DMS153 (cell line): ENCODE measurements around the gene ACAN.

Experiments
- DNase-seq: peaks from one replicate; lab custom pipeline; 2025; lab: John Stamatoyannopoulos, UW

Gene ACAN

GRCh38 chr15:88802250-88802990 is 816 bp upstream of the ACAN start:
- no peak for DNase-seq

- DNase-seq: no peak
Observed at GRCh38 chr15:88802991-88803240, 320 bp upstream of the ACAN start.

DNA sequence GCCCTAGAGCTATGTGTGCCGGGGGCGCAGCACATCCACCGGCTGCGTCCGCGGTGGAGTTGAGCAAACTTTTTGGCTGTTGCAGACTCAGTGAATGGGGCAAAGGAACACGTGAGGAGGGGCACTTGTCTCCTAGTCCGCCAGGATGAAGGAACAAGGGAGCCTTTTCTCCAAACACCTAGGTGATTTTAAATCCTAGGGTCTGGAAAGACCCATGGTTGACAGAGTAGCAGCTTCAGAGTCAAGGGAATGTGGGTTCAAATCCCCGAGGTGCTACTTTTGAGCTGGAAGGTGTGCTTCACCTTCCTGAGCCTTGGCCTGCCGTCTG is 648 bp downstream of the ACAN start:
- no peak for DNase-seq

GRCh38 chr15:88804257-88804656 is 1.0 kb downstream of the ACAN start:
- DNase-seq: no peak

DNA sequence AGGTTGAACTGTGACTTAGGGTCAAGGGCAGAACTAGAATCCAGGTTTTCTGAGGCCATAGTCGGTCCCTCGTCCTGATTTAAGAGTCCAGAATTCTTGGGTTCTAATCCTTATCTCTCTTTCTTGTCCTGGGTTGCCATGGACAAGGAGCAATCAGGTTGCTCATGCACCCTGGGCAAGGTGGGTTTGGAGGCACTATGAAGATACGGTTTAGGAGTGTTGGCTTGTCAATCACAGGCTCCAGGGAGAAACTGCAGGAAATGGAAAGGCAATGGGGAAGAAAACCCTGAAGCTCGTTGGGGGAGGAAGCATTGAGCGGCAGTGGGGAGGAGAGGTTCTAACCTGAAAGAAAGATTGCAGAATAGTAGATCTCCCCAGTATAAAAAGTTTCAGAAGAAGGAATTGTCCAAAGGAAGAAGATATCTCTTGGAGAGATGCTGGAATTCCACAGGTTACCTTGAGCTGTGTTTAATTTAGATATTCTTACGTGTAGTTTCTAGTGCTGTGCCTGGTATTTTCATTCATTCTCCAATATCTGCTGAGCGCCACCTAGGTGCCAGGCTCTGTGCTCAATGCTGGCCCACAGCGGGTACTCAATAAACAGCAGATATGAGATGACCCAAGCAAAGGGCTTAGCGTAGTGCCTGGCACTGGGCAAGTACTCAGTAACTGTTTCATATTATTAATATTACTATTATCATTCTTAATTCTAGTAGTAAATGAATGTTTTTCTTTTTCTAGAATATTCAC is 2.0 kb downstream of the ACAN start:
- no peak for DNase-seq

DNA sequence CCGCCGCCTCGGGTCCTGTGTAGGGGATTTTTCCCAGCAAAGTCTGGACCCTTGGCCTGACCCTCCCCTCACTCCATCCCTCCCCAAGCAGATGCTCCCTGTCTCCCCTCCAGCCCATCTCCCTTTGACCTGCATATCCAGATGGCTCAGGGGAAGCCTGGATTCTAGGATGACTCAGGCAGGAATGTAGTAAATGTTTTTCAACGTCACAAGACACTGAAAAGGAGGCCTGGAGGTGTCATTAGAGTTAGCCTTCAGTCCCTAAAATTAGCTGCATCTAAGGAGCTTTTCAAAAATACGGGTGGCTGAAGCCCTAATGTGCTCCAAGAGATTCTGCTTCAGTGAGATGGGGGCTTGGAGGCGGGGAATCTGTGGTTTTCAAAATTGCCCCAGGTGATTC is 7.2 kb downstream of the ACAN start:
- no peak for DNase-seq

DNA sequence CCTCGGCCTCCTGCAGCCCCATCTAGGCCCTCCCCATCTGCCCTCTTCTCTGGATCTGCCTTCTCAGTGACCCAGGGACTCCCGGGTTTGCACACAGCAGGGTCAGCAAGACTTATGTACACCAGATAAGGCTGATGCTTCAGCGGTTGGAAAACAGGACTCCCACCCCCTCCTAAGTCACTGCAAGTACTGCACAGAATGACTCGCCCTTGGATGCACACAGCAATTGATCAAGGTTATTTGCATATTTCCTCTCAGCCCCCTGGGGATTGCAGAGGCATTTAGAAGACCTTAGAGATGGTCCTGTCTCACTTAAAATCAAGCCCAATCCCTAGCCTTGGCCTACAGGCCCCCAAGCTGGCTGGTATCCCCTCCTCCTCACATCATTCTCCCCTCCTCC is 8.9 kb downstream of the ACAN start:
- no peak for DNase-seq

DNA sequence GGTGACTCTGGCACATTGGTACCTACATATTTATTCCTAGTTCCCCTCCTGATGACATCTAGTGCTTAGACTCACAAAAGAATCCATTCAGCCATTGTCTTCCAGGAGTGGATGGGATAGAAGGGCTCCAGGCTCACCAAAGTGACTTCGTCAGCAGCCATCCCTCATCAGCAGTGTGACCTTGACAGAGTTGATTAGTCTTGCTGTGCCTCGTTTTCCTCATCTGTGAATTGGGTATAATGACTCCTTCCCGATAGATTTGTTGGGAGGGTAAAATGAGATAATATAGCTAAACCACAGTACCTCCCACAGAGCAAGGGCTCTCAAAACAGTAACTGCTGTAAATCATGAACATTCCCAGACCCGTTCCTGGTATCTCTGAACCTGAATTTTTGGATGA is 10.7 kb downstream of the ACAN start:
- DNase-seq: no peak

- DNase-seq: no peak
Observed at GRCh38 chr15:88814393-88814792, 11.2 kb downstream of the ACAN start.

- no peak for DNase-seq
Observed at GRCh38 chr15:88818920-88819319, 15.7 kb downstream of the ACAN start.

DNA sequence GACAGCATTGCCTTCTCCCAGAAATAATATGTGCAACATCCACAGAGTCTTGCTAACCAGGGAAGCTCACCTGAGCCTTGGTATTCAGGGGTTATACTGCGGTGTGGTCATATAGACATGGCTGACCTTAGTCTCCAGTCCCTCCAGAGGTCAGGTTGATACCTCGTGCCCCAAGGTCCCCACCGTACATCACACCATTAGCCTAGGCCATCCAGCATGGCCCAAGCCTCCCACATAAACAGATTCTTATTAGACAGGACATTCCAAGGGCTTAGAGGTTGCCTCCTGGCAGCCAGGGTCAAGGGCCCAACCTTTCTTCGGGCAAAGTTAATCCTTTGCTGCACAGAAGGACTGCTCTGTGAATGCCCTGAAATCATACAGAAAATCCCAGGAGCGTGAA is 18.8 kb downstream of the ACAN start:
- DNase-seq: no peak

GRCh38 chr15:88828791-88829190 is 25.6 kb downstream of the ACAN start:
- no peak for DNase-seq

GRCh38 chr15:88830016-88830415 is 26.8 kb downstream of the ACAN start:
- no peak for DNase-seq

GRCh38 chr15:88832820-88833730 is 29.8 kb downstream of the ACAN start:
- no peak for DNase-seq

DNA sequence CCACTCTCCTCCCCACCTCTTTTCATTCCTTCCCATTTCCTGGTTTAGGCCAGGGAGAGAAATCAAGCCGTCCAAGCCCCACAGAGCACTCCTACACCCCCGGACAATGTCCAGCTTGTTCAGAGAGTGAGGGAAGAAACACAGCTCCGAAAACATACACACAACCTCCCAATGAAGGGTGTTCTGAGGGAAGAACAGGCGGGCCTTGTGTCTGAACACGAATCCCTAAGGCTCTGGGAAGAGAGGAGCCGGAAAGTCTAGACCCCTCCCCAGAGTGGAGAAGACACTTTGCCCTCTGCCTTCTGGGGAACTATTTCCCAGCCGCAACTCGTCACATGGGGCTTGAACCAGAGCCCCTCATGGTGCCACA is 30.5 kb downstream of the ACAN start:
- DNase-seq: no peak

DNA sequence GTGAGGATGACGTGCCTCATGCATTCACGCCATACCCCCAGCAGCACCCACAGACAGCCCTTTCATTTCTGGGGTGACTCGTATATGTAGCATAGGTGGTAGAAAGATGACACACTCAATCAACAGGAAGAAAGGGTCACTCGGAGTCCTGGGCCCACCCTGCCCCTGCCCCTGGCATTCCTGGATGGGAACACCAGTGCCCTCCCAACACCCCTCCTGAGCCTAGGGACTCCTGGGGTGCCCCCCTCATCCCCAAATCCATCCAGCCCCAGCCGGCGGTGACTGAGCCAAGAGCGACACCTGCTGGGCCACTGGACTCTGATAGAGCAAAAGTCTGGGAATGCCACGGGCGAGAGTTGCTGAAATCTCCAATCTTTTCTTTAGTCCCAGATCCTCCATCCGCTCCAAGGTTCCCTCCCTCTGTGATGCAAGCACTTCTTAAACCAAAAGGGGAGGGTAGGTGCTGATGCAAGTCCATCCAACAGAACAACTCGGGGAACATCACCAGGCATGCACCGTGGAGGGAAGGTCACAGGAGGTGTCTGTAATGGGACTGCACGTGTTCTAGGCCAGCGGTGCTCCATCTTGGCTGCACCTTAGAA is 31.1 kb downstream of the ACAN start:
- no peak for DNase-seq

GRCh38 chr15:88835119-88835518 is 31.9 kb downstream of the ACAN start:
- DNase-seq: no peak

GRCh38 chr15:88835646-88836045 is 32.4 kb downstream of the ACAN start:
- DNase-seq: no peak

DNA sequence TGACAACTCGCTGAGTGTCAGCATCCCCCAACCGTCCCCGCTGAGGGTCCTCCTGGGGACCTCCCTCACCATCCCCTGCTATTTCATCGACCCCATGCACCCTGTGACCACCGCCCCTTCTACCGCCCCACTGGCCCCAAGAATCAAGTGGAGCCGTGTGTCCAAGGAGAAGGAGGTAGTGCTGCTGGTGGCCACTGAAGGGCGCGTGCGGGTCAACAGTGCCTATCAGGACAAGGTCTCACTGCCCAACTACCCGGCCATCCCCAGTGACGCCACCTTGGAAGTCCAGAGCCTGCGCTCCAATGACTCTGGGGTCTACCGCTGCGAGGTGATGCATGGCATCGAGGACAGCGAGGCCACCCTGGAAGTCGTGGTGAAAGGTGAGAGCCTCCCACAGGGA is 35.4 kb downstream of the ACAN start:
- no peak for DNase-seq

GRCh38 chr15:88839146-88839545 is 35.9 kb downstream of the ACAN start:
- no peak for DNase-seq

DNA sequence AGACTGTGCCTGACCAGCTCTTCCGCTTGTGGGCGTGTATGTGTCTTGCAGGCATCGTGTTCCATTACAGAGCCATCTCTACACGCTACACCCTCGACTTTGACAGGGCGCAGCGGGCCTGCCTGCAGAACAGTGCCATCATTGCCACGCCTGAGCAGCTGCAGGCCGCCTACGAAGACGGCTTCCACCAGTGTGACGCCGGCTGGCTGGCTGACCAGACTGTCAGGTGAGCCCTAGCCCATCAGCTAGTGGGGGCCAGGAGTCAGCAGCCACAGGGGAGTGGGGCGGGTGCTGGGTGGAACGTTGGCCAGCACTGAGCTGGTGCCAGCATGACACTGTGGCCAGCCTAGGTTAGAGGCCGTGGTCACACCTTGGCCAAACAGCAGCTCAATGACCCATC is 36.7 kb downstream of the ACAN start:
- DNase-seq: no peak

DNA sequence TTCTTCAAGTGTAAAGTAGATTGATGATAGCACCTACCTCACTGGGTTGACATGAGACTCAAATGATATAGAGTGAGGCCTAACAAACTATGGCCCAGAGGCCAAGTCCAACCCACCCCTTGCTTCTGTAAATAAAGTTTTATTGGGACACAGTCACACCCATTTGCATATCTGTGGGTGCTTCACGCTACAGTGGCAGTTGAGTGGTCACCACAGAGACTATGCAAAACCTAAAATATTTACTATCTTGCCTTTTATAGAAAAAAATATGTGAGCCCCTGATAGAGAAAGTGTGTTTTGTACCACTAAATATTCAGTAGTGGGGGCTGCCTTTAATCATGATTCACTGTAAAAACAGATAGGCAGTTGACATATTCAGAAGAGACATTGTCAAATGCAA is 38.0 kb downstream of the ACAN start:
- no peak for DNase-seq

GRCh38 chr15:88842156-88842555 is 38.9 kb downstream of the ACAN start:
- no peak for DNase-seq
